Progenitor cell of endocrine pancreas (in vitro differentiated cells): ENCODE measurements around the gene KDM2A. TPM values are rescaled to one million over a fixed set of nuclear protein-coding genes. Genes with fewer than 3 reads are reported as not detected.
A peak's percentile ranks its signal among the peaks of the same experiment; 100 is the strongest.

ENCODE experiments used
- DNase-seq: peaks from one replicate; pipeline ENCODE4 v3.0.0; 2021; ENCODE audit warnings: low spot score; ENCODE audit not compliant: unreplicated experiment
- H3K27ac Mint-ChIP-seq: 2 replicates; pipeline ENCODE4 v1.8.0; 2021; ENCODE audit warnings: mild to moderate bottlenecking, moderate library complexity, mixed read lengths
- H3K27me3 Mint-ChIP-seq: 2 replicates; pipeline ENCODE4 v1.8.0; 2021; ENCODE audit warnings: mixed read lengths
- H3K36me3 Mint-ChIP-seq: 2 replicates; pipeline ENCODE4 v1.8.0; 2022; ENCODE audit warnings: mixed read lengths; ENCODE audit not compliant: insufficient read depth
- H3K4me1 Mint-ChIP-seq: 2 replicates; pipeline ENCODE4 v1.8.0; 2021; ENCODE audit warnings: low read depth, mixed read lengths
- H3K4me3 Mint-ChIP-seq: 2 replicates; pipeline ENCODE4 v1.8.0; 2021; ENCODE audit warnings: low read depth, mild to moderate bottlenecking, moderate library complexity, mixed read lengths
- H3K9me3 Mint-ChIP-seq: 2 replicates; pipeline ENCODE4 v1.8.0; 2021; ENCODE audit warnings: low read depth, mixed read lengths
- total RNA-seq: library from RNA; stranded (reverse); gene quantifications from 2 replicates; pipeline ENCODE4 v1.2.1, GENCODE V29; 2021
- TF ChIP-seq, protein P1 (sequence below): fragments of 200-600 bp; sonication (generic); IDR thresholded peaks from one replicate; pipeline ENCODE4 v1.5.0; 2021; ENCODE audit warnings: antibody characterized with exemption, mild to moderate bottlenecking; ENCODE audit not compliant: unreplicated experiment

The KDM2A gene
- total RNA-seq, 1 donor from 2014 or later: 108 TPM

DNA sequence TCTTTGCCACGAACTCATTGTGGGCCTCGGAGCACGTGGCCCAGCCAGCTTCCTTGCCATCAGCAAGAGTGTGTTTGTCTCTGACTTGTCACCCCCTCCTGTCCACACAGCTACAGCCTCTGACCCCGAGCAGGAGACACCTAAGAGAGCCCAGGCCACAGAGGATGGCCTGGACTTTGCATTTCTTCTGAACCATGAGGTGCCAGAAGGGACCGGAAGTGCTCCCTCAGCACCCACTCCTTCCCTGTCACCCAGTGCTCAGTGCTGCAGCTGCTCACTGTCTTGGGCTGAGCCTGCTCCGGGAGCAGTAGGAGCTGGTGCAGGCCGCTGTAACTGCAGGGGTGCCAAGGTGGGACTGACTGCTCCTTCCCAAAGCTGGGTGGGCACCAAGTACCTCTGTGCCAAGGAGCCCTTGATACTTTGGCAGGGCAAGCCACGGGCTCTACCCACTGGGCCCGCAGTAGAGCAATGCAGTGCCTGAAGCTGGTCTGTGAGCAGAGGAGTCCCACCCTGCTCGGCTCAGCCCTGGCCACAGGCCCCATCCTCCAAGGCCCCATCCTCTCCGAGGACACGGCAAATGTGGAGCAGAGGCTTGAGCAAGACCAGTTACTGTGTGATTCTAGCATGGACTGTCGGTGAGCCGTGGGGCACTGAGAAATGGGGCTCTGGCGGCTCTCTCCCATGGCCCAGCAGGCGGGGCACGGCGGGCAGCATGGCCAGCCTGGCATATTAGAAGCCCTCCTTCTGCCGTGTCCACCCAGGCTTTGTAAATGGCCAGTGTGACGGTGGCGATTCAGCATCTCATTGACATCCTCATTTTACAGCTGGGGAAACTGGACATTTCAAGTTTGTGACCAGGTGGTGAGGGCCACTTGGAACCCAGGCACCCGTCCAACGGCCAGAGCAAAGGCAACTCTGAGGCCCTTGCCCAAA is 153.5 kb downstream of the KDM2A start:
- TF ChIP-seq, protein P1, sequence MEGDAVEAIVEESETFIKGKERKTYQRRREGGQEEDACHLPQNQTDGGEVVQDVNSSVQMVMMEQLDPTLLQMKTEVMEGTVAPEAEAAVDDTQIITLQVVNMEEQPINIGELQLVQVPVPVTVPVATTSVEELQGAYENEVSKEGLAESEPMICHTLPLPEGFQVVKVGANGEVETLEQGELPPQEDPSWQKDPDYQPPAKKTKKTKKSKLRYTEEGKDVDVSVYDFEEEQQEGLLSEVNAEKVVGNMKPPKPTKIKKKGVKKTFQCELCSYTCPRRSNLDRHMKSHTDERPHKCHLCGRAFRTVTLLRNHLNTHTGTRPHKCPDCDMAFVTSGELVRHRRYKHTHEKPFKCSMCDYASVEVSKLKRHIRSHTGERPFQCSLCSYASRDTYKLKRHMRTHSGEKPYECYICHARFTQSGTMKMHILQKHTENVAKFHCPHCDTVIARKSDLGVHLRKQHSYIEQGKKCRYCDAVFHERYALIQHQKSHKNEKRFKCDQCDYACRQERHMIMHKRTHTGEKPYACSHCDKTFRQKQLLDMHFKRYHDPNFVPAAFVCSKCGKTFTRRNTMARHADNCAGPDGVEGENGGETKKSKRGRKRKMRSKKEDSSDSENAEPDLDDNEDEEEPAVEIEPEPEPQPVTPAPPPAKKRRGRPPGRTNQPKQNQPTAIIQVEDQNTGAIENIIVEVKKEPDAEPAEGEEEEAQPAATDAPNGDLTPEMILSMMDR: no peak
- H3K27me3 Mint-ChIP-seq: no peaks in the 10 kb centered on the region
- DNase-seq: no peak

DNA sequence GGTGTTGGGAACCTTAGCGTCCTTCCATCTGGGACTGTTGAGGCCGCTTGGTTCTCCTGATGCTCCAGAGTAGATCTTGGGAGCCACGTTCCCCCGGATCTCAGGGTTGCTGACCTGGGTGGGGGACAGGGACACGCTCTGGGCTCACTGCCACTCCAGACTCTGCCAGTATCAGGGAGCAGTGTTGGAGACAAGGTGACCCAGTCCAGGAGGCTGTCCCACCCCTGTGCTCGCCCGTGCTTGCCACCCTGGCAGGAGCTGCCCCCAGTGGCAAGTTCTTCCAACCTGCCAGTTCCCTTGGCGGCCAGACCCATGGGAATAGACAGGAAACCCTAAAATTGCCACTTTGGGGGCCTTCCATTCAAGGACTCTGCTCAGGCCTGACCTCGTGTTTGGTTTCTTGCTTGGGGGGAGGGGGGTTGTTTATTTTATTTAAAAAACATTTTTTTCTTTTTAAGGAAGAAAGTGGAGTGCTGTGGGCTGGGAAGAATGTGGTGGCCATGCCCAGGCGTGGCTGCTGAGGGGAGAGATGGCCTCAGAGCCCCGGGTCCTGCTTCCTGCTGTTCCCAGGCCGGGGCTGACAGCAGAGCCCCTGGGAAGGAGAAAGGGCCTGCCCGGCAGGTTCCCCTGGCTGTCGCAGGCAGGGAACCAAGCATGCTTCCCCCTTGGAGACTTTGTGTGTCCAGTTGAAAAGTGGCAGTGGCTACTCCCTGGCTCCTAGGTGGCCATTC is 154.4 kb downstream of the KDM2A start:
- no peak for DNase-seq
- Mint-ChIP-seq H3K4me1 (peaks cover 7% of the 10 kb centered on the region), H3K27me3 (no peaks in the 10 kb centered on the region), H3K36me3 (no peaks in the 10 kb centered on the region), H3K9me3 (no peaks in the 10 kb centered on the region), H3K4me3 (no peak overlapping the region), H3K27ac (no peak overlapping the region)
- TF ChIP-seq, protein P1: no peak

More for the DNA sequence above, 153.5 kb downstream of the KDM2A start:
- Mint-ChIP-seq H3K36me3 (peaks cover 1% of the 10 kb centered on the region), H3K9me3 (no peaks in the 10 kb centered on the region), H3K4me3 (no peak overlapping the region), H3K27ac (no peak overlapping the region), H3K4me1 (peaks cover 10% of the 10 kb centered on the region)

DNA sequence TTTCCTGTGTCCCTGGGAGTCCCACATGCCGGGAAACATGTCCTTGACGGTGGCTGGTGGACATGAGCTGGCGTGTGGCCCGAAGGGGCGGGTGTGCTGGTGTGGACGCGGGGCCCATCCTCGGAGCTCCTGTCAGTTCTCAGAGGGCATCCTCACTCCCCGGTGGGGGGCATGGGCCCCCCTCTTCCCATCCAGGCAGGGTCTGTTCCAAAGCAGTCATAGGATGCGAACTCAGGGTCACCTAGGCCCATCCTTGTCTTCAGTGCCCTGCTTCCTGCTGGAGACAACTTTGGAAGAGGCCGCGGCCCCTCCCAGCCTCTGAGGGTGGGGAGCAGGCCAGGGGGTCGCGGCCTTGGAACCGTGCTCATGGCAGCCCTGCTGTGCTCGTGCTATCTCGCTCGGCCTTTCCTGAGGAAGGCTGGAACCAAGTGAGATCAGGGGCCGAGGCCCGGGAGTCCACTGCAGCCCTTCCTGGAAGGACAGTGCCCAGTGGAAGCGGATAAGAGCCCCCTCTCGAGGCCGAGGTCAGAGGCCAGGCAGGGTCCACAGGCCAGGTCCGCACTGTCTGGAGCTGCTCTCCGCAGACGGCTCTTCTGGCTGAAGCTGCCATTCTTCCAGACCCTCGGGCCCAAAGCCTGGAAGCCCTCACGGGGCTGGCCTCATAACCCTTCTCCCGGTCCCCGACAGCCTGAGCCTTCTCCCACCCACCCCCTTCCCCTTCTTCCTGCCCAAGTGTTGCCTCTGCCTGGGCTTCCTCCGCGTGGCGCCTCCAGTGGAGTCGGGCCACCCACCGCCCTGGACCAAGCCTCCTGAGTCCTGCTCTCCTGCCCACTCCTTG is 155.9 kb downstream of the KDM2A start:
- TF ChIP-seq, protein P1: no peak
- Mint-ChIP-seq H3K36me3 (peaks cover 3% of the 10 kb centered on the region), H3K9me3 (no peaks in the 10 kb centered on the region), H3K27ac (no peak overlapping the region), H3K27me3 (no peaks in the 10 kb centered on the region), H3K4me3 (no peak overlapping the region), H3K4me1 (peaks cover 7% of the 10 kb centered on the region)
- DNase-seq: no peak

DNA sequence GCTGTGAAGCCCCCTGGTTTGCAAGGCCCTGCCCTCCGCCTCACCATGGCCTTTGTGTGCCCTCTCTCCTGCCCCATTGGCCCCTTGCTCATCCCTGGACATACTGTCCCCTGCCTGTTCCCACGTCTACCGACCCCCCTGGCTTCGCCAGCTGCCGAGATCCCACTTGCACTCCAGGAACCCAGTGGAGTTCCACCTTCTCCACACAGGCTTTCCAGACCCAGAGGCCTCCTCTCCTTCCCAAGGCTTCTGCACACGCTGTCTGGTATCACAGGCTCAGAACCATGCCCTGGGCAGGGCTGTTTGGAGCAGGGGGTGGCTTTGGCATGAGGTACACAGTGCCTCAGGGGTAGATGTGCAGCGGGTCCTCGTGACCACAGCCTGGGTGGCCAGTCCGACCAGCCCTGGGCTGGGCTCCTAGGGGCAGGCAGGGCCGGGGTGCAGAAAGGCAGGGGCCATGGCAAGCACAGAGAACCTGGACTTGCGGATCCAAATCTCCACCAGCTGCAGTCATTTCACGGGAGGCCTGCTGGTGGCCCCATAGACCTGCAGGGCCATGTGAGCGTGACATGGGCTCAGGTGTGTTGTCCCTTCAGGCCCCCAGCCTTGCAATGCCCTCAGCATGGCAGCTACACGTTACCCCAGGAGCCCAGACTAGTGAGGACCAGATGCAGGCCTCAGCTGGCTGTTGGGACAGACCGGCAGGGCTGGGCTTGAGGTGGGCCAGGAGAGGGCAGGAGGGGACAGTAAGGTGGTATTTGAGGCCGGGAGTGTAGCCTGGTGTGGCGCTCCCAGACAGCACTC is 156.7 kb downstream of the KDM2A start:
- TF ChIP-seq, protein P1: no peak

More for the DNA sequence above, 156.7 kb downstream of the KDM2A start:
- no peak for DNase-seq
- no peaks in the 10 kb centered on the region for H3K27me3 Mint-ChIP-seq
- H3K4me3 Mint-ChIP-seq: no peak overlapping the region
- H3K27ac Mint-ChIP-seq: peak overlapping the region; percentile 69
- H3K9me3 Mint-ChIP-seq: no peaks in the 10 kb centered on the region
- H3K36me3 Mint-ChIP-seq: peaks cover 3% of the 10 kb centered on the region
- H3K4me1 Mint-ChIP-seq: no peaks in the 10 kb centered on the region
